GM15510 (cell line): ENCODE measurements around the gene NOM1.

Experiments
- POLR2A ChIP-seq: IDR thresholded peaks from 3 replicates; pipeline ENCODE4 v1.6.1; 2011; ENCODE audit warnings: borderline replicate concordance; ENCODE audit not compliant: insufficient read length; ENCODE audit errors: extremely low read depth

The NOM1 gene

DNA sequence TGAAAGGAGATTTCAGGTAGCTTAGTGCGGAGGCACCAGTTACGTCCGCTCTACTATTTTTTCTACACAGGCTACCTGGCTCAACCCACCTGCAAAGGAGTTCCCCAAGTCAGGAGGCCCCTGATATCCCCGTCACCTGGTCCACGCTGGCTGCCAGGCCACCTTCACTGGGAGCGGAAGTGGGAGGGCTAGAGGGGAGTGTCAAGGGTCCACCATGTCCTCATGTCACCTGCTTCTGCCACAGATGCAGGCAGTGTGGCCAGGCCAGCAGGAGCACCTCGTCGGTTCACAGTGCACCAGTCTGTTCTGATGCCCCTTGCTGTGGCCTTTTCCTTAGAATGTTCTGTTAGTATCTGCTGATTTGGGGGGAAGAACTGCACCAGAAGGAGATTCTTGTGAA is 16.9 kb downstream of the NOM1 start:
- no peak for TF ChIP-seq POLR2A

DNA sequence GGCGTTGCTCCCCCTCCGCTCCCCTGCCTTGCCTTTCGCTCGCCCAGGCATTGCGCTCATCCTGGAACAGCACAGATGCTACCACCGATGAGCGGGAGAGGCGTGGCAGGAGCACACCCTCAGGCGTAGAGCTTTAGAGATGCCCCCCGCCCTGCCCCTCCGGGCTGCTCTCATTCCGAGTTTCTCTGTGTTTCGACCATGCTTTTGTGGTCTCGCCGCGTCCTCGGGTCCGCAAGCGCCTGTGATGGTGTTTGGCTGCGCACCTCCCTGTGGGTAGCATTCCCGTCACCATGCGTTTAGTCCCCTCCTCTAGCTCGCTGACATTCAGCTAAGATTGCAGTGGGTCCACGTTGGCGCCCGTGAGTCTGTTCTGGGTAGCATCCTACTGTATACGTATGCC is 18.7 kb downstream of the NOM1 start:
- no peak for TF ChIP-seq POLR2A

DNA sequence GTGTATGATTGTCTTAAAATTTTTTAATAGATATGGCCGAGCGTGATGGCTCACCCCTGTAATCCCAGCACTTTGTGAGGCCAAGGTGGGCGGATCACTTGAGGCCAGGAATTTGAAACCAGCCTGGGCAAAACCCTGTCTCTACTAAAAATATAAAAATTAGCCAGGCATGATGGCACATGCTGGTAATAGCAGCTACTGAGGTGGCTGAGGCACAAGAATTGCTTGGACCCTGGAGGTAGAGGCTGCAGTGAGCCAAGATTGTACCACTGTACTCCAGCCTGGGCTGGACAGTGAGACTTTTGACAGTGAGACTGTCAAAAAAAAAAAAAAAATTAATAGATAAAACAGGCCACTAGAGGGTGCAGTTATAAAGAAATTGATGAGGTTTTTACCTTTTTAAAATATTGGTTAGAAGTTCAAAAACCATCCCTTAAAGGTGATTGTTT is 20.5 kb downstream of the NOM1 start:
- no peak for TF ChIP-seq POLR2A

DNA sequence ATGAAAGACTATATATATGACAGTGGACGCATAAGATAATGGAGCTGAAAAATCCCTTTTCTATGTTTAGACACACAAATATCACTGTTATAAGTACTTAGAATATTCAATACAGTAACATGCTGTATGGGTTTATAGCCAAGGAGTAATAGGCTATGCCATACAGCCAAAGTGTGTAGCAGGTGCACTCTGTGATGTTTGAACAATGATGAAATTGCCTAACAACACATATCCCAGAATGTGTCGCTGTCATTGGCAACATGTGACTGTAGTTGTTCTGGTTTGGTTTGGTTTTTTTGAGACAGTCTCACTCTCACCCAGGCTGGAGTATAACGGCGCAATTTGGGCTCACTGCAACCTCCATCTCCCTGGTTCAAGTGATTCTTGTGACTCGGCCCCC is 26.1 kb downstream of the NOM1 start:
- no peak for TF ChIP-seq POLR2A

DNA sequence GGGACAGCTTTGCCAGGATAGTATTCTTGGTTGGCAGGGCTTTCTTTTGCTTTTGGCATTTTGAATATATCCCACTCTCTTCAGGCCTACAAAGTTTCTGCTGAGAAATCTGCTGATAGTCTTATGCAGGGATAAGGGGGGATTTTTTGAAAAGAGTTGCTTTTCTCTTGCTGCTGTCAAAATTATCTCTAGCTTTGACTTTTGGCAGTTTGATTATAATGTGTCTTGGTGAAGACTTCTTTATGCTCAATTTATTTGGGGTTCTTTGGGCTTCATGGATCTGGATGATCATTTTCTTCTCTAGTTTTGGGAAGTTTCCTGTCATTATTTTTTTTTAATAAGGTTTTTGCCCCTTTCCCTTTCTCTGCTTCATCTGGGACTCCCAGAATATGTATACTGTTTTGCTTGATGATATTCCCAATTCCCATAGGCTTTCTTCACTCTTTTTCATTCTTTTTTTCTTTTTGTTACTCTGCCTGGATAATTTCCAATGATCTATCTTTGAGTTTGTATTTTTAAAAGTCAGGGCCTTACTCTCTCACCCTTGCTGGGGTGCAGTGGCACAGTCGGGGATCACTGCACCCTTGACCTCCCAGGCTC is 29.6 kb downstream of the NOM1 start:
- no peak for TF ChIP-seq POLR2A

DNA sequence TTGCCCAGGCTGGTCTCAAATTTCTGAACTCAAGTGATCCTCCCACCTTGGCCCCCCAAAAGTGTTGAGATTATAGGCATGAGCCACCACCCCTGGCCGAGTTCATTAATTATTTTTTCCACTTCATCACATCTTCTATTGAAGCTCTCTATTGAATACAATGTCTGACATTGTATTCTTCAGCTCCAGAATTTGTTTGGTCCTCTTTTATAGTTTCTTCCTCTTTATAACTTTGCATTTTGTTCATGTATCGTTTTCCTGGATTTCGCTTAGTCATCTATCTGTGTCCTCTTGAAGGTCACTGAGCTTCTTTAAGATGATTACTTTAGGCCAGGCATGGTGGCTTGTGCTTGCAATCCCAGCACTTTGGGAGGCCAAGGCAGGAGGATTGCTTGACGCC is 30.2 kb downstream of the NOM1 start:
- TF ChIP-seq POLR2A = no peak

DNA sequence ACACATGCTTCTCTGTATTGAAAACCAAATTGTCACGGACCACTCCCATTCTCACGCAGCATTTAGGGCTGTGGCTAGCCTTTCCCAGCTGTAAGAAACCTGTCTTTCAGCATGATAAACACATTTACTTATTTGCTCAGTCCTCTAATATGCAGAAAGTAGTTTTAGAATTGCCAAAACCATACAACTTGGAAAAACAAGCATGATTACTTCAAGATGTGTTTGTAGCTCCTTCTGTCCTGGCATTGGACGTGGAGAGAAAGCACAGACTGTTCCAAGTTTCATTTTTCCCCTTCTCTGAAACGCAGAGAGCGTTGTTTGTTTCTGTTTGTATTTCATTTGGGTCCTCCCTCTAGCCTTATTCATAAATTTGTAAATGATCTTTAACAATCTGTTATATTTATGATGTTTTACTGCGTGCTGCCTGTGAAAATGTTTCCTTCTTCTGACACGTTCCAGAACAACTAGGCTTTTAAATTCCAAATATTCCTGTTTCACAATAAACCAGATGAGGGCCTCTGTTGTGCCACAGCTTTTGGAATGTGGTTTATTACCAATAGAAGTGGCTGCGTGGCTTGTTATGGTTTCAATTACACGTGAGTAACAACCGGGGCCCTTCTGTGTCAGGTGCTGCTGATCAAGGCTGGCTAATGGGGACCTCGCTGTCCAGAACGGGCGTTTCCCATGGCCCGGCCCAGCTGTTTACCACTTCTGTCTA is 34.8 kb downstream of the NOM1 start:
- no peak for TF ChIP-seq POLR2A

DNA sequence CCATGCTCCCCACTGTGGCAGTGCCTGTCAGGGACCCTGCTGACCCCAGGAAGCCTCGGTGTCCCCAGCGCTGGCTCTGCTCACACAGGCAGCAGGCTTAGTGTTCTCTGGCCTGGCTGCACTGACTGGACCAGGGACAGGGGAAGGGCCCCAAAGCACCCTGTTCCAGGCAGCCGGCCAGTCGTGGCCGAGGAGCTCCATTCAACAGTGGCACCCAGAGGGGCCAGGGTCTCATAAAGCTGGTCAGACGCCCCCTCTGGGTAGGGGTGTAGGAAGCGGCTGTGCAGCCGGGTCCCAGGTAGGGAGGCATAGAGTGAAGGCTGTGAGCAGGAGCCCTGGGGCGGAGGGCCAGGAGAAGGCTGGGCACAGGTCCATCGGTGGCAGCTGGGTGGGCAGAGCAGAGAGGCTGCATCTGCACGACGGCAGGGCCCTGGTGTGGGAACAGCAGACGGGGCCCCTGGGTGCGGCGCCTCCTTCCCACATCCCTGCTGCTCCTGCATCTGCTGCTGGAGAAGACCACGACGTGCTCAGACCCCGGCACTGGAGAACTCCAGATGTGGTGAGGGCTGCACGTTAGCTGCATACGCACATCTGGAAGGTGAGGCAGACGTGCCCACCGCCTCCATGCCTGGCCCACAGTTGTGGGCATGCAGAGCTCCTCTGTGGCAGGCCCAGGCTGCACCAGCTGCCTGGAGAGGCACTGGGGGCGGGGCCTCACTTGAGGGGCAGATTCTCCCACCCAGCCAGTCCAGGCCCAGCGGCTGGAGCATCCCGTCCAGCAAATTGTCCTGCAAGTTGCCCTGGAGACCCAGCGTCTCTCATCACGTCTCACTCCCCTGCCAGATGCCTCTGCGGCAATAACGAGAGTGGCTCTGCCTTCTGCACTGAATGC is 35.8 kb downstream of the NOM1 start:
- TF ChIP-seq POLR2A = no peak

DNA sequence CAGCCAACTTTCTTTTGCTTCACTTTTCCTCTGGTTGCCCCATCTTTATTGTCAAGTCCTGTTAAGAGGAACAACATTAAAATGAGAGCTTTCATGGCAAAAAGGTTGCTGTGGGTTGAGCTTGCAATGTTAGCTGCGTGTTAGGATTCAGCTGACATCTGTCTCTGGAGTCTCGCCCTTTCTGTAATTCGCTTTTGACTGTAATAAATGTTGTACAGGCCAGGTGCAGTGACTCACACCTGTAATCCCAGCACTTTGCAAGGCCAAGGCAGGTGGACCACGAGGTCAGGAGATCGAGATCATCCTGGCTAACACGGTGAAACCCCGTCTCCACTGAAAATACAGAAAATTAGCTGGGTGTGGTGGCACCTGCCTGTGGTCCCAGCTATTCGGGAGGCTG is 36.9 kb downstream of the NOM1 start:
- TF ChIP-seq POLR2A = no peak

DNA sequence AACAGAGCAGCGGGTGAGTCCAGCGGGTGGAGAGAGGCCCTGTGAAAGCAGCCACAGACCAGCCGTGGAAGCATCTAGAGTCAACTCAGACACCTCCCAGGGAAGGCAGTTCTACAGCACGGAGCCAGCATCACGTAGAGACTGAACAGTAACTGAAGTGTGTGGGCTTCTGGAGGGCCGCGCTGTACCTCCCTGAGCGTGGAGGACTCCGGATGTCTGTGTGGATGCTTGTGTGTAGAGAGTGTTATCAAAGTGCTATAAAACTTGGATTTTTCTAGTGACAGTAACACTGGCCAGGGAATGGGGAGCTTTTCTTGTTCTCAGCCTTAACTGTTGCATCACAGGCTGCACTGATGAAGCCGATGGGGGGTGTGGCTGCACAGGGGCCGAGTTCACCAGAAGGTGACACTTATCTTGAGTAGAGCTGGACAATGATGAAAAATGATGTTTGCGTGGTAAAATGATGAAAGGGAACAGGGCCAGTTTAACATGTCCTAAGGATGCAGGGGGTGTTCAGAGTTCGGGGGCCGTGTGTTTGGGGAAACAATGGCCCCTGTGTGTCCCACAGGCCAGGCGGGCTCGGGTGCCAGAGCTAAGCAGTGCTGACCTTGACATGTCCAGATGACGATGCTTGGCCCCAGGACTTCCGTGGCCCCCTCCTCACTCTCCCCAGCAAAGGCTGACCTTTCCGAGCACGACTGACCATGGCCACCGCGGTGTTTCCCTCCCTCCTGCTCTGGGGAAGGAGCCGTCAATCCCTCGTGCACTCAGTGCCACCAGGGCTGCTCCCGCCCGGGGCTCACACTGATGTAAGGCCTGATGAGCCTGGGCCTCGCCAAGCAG is 39.1 kb downstream of the NOM1 start:
- TF ChIP-seq POLR2A = no peak

DNA sequence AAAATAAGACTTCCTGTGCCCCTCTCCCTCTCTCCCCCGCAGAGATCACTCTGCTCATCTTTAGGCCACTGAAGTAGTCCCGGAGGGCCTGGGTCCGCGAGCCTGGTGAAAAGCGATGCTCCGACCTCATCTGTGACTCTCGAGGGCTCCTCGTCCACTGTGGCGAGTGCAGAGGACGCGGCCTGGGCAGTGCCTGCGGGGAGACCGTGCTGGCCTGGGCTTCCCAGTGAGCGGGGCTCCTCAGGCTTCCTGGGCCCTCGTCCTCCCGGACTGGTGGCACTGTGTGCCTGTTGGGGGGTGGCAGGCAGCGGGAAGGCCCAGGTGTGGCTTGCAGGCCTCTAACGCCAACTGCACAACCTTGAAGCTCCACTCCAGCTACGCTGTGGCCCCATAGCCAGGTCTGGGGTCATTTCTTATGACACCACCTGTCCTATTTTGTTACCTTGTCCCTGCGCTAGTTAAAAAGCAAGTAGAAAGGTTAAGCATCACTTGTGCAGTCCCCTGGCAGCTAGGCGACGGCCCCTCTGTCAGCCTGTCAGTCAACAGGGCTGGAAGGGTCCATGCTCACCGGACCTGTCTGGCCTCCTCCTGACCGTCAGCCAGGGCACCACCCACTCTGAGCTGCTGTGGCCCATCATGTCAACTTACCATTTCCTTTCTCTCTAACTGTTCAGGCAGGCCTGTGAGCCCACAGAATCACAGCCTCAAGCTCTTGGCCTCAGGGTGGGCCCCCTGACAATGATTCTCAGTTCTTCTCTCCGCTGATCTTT is 40.4 kb downstream of the NOM1 start:
- no peak for TF ChIP-seq POLR2A

DNA sequence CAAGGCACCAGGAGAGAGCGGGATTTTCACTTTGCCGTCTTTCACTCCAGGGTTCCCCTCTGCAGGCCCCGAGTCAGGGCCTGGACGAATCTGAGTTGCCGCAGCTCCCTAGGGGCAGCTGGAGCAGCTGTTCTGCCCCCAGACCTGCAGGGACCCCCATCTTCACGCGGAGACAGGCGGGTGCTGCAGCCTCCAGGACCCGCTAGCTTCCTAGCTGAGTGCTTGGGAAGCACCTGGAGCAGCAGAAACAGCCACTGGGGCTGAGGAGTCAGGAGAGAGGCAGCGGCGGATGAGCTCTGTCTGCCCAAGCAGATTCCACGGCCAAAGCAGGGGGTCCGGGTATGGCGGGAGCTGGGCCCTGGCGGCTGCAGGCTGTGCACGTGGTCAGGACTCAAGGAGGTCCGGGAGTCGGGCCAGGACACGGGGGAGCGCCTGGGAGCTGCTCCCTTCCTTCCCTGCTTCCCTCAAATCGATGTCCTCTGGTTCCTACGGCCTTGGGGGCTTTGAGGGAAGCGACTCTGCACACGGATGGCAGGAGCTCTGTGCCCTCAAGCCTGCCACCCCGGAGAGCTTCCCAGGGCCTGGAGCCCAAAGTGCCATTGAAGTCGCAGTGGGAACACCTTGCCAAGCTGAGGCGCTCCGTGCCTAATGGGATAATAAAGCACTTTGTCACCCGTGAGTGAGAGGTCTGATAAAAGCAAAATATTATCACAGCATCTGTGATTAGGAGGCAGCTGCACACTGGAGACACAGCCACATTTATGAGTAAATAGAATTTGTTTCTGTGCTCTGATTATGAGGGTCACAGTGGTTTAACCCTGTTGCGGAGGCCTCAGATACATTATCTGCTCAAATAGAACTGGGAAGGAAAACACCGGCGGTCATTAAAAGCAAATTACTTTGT is 43.8 kb downstream of the NOM1 start:
- TF ChIP-seq POLR2A = no peak

DNA sequence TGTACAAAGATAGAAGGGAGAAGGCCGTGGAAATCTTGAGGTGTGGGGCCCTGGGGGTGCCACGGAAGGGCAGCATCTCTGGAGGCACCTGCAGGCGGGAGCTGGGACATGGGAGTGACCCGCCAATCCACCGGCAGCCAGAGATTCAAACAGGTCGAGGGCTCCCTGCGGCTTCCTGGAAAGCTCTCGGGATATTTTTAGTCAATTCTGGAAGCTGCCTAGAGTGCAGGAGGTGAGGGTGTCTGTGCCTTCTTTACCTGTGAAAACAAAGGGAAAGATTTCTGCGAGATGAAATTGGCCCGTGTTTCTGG is 44.4 kb downstream of the NOM1 start:
- no peak for TF ChIP-seq POLR2A
